Activated CD4-positive, alpha-beta T cell treated with anti-CD3 and anti-CD28 coated beads, Interleukin-2, Interleukin-6, amounts not matched to agents 100 ng/mL and 50 ng/mL, durations not matched to agents 16 hours and 8 hours (primary cell): ENCODE results near the gene TBC1D5.
"Not testable (repeated sequence)": the region's sequence is repeated elsewhere in the genome, so short reads cannot be mapped to it uniquely, and the experiment has no call there.

Experiments
- DNase-seq: peaks from one replicate; pipeline ENCODE4 v3.0.0-alpha.2; 2020

The TBC1D5 gene

DNA sequence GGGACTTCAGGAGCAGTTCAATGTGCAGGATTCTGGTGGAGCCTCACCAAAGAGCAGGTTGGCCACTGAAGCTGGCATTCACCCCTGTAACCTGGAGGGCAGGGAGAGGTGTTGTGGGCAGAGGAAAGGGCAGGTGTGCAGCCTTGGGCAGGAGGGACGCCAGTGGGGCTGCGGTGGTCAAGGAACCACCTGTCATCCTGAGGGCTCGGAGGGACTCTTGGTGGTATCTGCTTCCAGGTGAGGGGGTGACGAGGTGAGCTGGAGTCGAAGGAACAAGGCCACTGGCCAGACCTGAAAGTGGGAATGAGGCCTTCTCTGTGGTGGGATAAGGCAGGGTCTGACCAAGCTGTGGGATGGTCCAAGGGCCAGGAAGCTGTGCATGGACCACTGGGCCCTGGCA, 588.2 kb downstream of the TBC1D5 start:
- no peak for DNase-seq

GRCh38 chr3:17153209-17153608, 589.2 kb downstream of the TBC1D5 start:
- no peak for DNase-seq

GRCh38 chr3:17151598-17152373, 590.6 kb downstream of the TBC1D5 start:
- DNase-seq: peak; percentile 96

DNA sequence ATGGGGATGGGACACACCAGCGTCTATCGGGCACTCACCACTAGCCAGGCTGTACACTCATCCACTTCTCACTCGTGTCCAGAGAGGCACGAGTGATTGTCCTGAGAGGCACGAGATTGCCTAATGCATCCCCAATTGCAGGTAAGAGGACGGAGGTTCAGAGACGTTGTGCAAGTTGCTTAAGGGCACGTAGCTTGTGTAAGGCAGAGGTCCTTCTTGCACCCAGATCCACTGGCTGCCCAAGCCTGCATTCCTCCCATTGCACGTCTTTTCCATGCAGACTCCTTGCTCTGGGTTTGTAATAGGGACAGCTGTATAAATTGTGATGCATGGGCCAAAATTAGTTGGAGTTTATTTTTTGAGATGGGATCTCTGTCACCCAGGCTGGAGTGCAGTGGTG, 593.4 kb downstream of the TBC1D5 start:
- DNase-seq: no peak

DNA sequence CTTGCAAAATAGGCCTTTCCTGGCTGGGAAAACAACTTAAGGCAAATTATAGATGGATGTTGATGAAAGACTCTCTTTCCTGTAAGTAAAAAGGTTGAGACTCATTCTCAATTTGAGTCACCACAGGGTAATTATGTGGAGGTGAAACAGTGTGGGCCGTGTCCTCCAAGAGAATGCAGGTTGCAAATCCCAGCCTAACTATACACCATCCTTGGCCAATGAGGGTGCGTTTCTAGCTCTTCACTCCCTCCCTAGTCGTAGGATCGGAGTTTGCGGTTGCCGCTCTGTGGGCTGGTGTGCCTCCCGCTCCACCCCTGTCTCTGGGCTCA, 597.8 kb downstream of the TBC1D5 start:
- peak; percentile 57 for DNase-seq

DNA sequence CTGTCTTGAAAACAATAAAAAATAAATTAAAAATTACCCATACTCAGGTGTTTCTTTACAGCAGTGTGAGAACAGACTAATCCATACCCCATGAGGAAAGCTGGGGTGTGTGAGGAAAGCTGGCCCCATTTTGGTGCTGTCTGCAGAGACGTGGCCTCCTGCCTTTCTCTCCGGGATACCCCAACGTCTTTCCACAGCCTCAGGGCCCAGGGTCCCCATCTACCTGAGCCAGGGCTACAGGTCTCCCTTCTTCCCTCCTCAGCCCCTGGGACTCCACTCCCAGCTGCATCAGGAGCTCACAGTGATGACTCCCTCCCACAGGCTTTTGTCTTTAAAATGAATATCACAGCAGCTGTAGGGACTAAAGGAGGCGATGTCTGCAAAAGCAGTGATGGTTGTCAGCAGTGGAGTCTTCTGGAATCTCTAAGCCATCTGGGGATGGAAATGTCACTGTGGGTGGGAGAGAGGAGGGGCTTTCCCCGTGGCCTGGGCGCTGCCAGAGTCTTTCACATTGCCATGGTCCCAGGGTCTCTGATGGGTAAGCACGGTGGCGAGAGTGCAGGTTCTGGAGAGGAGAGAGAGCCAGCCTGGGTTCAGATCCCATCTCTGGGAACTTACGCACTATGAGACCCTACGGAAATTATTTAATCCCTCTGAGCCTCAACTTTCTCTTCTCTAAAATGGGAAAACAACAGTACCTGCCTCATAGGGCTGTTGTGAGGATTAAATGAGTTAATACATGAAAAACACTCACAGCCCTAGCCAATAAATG, 598.4 kb downstream of the TBC1D5 start:
- DNase-seq: no peak

GRCh38 chr3:17142516-17142915, 599.9 kb downstream of the TBC1D5 start:
- DNase-seq: no peak

- no peak for DNase-seq
Observed at GRCh38 chr3:17141699-17142098, 600.7 kb downstream of the TBC1D5 start.

- DNase-seq: no peak
Observed at GRCh38 chr3:17140670-17141505, 601.5 kb downstream of the TBC1D5 start.

- no peak for DNase-seq
Observed at GRCh38 chr3:17138246-17139039, 604.0 kb downstream of the TBC1D5 start.

- DNase-seq: no peak
Observed at GRCh38 chr3:17137321-17137826, 605.1 kb downstream of the TBC1D5 start.

DNA sequence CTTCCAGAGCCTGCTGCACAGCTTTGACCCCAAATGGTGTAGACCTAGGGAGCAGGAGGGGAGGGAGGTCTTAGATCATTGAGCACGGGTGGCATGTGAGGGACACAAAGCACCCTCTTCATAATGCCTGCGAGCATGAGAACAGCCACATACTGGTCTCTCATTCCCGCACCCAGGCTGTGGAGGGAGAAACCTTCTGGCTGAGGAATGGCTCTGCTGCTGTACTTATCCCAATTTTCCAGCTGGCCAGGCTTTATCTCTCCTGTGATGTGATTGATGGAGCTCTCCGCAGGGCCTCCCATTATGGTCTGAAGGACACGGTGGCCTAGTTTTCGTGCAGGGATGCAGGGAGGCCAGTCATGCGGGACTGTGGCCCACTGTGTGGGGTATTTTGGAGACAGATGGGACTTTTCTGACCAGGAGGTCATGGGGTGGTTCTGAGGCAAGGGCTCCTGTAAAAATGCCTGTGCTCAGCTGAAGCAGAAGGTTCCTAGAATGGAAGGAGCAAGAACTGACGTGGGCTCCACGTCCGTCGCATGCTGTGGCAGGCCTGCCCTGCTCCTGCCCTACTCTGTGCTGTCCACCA, 606.2 kb downstream of the TBC1D5 start:
- DNase-seq: no peak

- DNase-seq: no peak
Observed at GRCh38 chr3:17135696-17136095, 606.7 kb downstream of the TBC1D5 start.

DNA sequence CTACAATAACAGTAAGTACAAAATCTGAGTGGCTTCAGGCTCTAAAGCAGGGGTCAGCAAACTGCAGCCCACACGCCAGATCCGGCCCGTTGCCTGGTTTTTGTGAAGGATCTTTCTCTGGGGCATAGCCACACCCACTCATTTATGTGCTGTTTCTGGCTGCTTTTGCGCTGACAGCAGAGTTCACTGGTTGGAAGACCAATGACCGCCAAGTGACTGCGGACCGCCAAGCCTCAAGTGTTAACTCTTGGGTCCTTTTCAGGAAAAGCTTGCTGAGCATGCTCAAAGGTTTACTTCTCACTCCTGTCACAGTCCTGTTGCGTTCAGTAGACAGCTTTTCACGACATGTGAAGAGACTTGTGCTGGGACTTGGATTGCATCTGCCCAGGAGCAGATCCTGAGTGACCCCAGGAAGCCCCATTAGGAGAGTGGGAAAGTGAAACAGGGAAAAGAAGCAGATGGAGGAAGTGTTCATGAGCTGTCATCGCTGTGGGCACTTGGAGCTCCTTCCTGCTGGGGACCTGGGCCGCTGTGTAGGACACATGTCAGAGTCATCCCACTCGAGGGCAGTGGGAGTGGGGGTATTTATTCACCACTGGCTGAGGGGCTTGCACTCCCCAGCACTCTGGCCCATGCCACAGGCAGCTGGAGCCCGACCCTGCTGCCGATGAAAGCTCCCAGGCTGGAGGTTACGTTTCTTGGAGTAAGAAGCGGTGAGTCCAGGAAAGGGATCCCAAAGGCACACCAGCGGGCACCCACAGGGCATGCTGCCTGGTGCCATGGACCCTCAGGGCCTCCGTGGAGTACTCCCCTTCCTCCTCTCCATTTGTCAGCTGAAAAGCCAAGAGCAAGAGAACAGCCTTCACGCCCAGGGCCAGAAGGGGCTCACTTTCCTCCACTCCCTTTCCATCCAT, 608.5 kb downstream of the TBC1D5 start:
- DNase-seq: no peak

DNA sequence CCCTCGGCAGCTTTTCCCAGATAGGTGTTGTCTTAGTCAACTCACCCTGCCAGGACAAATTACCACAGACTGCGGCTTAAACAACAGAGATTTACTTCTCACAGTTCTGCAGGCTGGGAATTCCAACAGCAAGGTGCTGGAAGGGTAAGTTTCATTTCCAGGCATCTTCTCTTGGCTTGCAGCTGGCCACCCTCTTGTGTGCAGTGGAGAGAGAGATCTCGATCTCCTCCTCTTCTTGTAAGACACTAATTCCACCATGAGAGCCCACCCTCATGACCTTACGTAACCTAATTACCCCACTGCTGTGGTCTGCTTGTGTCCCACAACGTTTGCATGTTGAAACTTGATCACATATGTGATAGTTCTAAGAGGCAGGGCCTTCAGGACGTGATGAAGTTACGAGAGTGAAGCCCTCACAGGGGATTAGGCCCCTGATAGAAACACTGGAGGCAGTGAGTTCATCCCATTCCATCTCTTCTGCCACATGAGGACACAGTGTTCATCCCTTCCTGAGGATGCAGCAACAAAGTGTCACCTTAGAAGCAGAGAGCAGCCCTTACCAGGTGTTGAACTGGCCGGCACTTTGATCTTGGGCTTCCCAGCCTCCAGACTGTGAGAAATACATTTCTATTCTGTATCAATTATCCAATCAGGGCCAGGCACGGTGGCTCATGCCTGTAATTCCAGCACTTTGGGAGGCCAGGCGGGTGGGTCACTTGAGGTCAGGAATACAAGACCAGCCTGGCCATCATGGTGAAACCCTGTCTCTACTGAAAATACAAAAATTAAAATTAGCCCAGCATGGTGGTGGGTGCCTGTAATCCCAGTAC, 609.9 kb downstream of the TBC1D5 start:
- no peak for DNase-seq

GRCh38 chr3:17130956-17131355, 611.5 kb downstream of the TBC1D5 start:
- no peak for DNase-seq

DNA sequence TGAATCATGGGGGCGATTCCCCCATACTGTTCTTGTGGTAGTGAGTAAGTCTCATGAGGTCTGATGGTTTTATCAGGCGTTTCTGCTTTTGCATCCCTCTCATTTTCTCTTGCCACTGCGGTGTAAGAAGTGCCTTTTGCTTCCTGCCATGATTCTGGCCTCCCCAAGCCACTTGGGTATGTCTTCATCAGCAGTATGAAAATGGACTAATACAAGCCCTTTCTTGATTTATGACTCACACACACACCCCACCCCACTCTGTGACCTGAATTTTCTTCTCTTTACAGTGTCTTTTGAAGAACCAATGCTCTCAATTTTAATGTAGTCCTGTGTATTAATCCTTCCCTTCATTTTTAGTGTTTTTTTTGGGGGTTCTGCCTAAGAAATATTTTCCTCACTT, 612.9 kb downstream of the TBC1D5 start:
- no peak for DNase-seq

DNA sequence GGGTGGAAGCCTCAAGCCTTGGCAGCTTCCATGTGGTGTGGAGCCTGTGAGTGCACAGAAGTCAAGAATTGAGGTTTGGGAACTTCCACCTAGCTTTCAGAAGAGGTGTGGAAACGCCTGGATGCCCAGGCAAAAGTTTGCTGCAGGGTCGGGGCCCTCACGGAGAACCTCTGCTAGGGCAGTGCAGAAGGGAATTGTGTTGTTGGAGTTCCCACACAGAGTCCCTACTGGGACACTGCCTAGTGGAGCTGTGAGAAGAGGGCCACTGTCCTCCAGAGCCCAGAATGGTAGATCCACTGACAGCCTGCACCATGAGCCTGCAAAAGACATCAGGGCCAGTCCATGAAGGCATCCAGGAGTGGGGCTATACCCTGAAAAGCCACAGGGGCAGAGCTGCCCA, 613.8 kb downstream of the TBC1D5 start:
- not testable (repeated sequence) for DNase-seq

DNA sequence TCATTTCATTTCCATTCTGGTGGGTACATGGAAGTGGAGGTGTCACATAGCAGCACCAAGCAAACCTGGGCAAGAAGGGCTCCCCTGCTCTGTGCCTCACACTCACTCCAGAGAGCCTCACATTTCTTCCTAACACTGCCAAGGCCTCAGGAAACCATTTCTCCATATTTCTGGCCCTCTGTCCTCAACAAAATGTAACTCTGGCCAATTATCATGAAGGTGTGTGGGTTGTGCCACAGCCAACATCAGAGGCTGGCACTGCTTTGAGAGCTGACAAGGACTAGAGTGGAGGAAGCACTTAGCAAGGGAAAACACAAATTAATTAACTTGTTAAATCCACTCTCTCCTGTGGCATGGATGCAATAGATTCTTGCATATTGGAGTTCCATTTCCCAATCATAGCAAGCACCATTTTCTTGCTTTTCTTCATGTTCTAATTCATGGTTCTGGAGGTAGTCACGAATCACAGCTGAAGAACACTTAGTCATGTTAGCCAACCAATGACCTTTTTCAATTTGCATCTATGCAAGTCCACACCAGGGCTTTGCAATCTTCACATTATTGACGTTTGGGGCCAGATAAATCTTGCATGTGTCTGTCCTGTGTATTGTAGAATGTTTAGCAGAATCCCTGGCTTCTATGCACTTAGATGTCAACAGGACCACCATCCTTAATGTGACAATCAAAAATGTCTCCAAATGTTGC, 616.5 kb downstream of the TBC1D5 start:
- no peak for DNase-seq
